Measurements from ENCODE around the gene TMEM269.

TMEM269 gene

DNA sequence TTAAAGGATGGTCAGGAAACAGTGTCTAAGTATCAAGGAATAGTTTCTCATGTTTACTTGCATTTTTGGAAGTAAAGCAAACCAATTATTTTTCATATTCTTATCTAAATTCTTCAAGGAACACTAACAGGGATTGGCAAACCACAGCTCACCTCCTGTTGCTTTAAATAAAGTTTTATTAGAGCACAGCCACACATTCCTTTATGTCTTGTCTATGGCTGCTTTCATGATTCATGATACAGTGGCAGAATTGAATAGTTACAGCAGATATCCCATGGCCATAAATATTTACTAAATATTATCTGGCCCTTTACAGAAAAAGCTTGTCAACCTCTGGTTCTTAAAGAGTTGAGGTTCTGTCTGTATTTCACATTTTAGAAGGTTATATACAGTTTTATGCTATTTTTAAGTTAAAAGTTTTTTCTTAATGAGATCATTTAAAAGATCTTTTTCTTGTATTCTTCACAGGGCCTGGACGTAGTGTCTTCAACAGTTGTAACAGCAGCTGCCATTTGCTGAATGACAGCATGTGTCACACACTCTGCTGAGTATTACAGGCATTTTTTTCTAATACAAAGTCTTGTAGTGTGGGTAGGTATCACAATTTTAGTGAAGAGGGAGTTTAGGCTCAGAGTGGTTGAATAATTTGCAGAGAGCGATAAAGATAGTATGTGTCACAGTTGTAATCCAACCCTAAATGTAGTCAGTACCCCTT lies 64.2 kb downstream of the TMEM269 start:
- DNase-seq (ENCODE audit: low read depth) = no peak

DNA sequence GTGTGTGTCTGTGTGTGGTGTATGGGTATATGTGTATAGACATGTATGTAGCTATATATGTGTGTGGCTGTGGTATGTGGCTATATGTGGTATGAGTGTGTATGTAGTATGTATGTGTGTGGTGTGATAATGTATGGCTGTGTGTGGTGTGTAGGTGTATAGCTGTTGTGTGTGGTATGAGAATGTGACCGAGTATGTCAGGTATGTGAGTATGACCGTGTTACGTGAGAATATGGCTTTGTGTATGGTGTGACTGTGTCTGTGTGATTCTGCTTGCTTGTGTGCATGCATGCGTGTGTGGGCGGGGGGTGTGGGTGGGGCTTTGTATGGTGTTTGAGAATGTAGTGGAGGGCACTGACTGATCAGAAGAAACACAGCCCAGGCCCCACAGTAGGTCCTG lies 65.2 kb downstream of the TMEM269 start:
- DNase-seq (ENCODE audit: low read depth) = no peak

Measured in T-helper 22 cell (primary cell).